Lower leg skin (tissue), 3 donors: Measurements from ENCODE around the gene EP400.

Source experiments
- POLR2A ChIP-seq, 2 donors: fragments of 450-650 bp; IDR thresholded peaks; one replicate each; pipeline ENCODE4 v1.6.1; 2016 to 2017; ENCODE audit warnings: antibody characterized with exemption in 2 of 2, mild to moderate bottlenecking in 1 of 2, moderate library complexity in 1 of 2
- TF ChIP-seq, protein P1 (sequence below), 3 donors: fragments of 450-650 bp; IDR thresholded peaks; one replicate each; pipeline ENCODE4 v1.5.1; 2016; ENCODE audit warnings: antibody characterized with exemption in 3 of 3, mild to moderate bottlenecking in 3 of 3, moderate library complexity in 2 of 3

GRCh38 chr12:131979606-131980005, 29.9 kb downstream of the EP400 start:
- TF ChIP-seq, protein P1, sequence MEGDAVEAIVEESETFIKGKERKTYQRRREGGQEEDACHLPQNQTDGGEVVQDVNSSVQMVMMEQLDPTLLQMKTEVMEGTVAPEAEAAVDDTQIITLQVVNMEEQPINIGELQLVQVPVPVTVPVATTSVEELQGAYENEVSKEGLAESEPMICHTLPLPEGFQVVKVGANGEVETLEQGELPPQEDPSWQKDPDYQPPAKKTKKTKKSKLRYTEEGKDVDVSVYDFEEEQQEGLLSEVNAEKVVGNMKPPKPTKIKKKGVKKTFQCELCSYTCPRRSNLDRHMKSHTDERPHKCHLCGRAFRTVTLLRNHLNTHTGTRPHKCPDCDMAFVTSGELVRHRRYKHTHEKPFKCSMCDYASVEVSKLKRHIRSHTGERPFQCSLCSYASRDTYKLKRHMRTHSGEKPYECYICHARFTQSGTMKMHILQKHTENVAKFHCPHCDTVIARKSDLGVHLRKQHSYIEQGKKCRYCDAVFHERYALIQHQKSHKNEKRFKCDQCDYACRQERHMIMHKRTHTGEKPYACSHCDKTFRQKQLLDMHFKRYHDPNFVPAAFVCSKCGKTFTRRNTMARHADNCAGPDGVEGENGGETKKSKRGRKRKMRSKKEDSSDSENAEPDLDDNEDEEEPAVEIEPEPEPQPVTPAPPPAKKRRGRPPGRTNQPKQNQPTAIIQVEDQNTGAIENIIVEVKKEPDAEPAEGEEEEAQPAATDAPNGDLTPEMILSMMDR (IDR thresholded peaks at IDR 0.05), result no peak
- no peak for TF ChIP-seq POLR2A (IDR thresholded peaks at IDR 0.05)
